ENCODE data around the gene CACNB4.

GRCh38 chr2:152033011-152033925 lies 65.6 kb downstream of the CACNB4 start:
- TF ChIP-seq GATA2 (IDR thresholded peaks at IDR 0.05; ENCODE audit: low read depth, low read length) (no peak), GATA3 (IDR thresholded peaks at IDR 0.05; ENCODE audit: low read depth, low read length) (no peak)
